Fibroblast of skin of left biceps (primary cell): ENCODE data around the gene ZP1.
A peak's percentile ranks its signal among the peaks of the same experiment; 100 is the strongest.

ENCODE experiments used
- DNase-seq, 2 experiments: peaks; one replicate each; pipeline ENCODE4 v3.0.0-alpha.2; 2013; ENCODE audit warnings: low read depth in 2 of 2

The ZP1 gene

DNA sequence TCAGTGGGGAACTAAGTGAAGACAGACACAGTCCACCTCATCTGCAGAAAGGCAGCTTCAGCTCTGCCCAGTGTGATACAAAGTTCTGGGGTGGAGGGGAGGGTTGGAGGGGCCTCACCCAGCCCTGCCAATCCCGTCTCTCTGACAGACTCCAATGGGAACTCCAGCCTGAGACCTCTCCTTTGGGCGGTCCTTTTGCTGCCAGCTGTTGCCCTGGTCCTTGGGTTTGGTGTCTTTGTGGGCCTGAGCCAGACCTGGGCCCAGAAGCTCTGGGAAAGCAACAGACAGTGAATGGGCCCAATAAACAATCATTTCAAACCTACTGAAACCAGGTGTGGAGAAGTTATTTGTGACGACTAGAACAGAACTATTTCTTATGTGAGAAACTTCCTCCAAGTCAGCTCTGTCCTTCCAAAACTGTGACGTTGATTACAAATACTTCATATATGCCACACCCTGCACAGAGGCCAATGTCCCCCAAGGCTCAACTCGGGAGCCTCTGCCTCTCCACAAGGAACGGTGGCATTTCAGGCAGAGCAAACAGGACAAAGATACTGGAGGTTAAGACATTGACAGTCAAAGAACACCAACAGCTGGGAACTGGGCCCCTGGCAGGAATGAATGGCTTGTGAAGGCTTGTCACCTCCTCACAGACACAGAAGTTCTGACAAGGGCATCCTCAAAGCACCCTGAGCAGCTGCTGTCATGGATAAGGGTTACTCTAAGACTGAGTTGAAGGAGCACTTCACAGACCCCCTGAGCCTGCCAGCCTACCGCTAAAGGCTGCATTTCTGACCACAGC is 8.2 kb downstream of the ZP1 start:
- DNase-seq: no peak

DNA sequence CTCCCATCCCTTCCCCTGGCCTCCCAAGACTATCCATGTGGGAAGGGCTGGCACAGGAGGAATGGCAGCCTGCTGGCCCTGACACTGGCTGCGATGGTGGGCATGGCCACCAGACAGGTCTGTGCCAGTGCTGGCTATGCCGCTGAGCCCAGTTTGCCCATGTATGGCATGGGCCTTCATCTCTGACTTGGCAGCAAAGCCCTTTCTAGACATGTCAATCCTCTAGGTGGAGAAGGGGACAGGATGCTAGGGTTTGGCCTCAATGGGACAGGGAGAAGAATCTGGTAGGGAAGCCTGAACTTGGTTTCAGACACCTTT is 8.8 kb downstream of the ZP1 start:
- no peak for DNase-seq

DNA sequence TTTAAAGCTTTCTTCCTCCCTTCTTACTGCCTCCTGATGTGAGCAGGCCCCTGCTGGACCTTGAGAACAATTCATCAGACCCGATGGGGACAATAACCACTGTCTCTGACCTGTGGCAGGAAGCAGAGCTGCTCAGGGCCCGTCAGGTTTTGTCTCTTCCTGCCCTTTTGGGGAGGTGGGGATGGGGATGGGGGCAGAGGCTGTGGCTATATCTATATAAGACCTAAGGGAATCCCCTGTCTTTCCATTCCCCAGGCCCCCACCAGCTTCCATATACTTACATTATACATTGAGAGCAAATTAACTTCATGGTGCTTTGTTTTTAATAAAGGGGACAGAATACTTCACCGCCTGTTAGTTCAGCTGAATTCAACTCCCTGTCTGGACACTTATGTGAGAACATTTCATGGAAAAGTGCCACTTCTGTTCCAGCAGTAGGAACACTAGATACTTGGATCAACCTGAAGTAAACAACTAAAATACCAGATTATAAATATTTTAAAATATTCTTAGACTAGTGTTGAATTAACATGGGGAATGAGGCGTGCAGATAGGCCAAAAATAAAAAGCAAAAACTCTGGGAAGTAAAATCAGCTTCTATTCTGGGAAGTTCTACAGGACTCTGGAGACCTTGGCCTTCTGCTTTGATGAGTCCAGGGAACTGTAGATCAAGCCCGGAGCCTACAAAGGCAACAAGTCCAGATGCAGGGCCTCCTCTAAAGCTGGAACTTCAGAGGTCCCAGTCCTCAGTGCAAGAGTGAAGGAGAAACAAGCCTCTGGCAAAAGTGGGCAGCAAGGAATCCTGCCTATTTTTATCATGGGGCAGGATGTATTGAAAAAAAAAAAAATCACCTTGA is 11.1 kb downstream of the ZP1 start:
- no peak for DNase-seq

DNA sequence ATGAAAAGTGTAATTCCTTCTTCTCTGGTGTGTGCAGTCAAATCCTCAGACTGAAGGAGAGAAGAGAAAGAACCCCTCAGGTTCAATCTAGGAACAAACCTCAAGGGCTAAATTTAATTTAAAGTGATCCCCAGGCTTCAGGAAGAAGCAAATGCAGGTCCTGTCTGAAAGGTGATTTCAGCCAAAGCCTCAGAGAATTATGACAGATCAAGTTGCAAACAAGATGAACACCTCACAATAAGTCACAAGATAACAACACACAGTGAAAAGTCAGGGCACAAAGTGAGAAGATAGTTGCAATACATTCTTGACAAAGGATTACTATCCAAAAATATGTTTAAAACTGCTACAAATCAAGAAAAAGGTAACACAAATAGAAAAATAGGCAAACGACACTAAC is 11.8 kb downstream of the ZP1 start:
- no peak for DNase-seq

DNA sequence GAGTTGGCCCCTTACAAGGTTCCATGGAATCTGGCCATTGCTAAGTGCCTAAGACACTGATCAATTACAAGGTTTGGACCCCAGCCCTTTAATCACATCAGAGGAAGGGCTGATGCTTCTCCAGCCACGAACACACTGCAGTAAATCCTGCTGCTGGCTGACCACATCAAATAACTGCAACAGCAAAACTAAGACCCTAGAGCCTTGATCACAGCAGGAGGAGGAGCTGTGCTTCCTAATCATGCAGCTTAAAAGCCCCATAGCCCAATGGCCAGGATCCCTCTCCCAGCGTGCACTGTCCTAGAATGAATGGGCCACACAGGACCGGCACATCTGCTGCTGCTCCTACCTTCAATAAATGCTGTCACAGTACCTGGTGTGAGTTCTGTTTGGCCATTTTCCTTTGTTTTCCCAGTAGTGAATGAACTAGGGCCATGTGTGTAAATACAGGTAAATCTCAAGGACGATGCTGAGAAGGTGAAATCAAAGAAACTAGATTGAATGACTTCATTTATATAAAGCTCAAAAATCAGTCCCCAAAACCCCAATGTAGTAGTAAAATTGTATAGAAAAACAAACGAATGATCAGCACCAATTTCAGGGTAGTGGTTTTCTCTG is 12.7 kb downstream of the ZP1 start:
- no peak for DNase-seq

DNA sequence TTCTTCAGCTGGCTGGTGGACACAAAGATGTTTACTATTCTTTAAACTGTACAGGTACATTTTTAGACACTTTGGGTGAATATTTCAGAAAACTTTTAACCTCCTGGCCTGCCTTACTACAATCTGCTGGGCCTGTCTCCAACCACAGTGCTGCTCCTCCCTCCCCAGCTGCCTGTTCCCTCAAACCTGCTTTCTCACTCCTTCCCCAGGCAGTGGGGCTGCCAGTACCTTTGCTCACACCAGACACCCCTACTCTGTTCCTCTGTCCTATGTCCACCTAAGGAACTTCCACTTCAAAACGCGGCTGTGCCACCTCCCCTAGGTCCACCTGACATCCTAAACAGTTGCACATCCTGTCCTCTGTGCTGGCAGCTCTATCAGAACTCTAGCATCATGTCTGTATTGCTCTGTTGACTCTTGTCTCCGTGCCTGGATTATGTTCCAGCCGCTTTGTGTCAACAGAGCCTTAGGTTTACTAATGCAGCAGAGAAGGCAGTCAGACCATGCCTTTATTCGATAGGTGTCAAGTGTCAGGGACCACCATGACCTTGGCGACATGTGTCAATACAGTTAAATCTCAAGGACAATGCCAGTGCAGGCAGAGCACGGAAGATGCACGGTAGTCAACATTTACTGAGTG is 13.4 kb downstream of the ZP1 start:
- no peak for DNase-seq

DNA sequence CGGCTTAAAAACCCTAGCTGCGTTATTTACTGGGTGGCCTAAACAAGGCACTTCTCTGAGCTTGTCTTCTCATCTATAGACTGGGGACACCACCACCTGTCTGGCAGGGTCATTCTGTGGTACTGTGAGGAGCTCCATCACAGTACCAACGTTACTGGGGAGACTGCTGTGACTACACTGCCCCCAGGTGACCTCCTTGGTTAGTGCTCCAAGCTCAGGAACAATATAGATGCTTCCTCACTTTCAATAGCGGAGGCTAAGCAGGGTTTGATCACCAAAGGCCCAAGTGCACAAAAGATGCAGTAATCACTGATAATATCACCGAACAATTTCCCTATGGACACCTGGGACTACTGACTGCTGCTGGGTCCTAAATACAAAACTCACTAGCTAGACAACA is 20.2 kb downstream of the ZP1 start:
- no peak for DNase-seq

DNA sequence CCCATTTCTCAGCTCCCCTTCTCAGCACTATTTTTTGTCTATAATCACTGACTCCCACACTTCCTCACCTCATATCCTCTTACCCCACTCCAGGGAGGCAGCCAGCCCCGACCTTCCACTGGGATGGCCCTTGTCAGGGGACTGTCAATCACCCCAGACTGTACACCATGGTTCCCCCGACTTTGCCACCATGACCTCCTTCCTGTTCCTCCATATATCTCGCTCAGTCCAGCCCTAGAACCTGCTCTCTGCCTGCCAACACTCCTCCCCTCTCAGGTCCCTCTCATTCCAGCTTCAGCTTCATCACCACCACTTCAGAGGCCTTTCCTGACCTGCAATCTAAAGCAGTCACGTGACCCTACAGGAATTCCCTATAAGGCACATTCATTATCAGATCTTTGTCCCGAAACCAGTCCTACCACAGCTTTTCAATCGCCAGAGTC is 22.5 kb downstream of the ZP1 start:
- no peak for DNase-seq

DNA sequence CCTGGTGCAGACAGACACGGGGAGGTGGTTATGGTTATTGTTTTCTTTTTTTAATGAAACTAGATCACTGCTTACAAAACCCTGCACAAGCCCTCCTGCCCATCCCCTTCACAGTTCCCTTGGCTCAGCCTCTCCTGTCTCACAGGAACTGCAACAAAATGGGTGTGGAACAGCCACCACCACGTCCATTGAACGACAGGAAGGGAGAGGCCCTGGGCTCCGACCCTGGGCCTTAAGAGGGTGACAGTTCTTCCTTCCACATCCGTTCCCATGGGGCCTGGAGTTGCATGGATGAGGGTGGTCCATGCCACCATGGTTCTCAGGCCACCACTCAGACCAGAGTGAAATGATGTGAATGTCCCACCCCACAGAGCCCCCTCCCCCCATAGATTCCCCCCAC is 23.4 kb downstream of the ZP1 start:
- no peak for DNase-seq

DNA sequence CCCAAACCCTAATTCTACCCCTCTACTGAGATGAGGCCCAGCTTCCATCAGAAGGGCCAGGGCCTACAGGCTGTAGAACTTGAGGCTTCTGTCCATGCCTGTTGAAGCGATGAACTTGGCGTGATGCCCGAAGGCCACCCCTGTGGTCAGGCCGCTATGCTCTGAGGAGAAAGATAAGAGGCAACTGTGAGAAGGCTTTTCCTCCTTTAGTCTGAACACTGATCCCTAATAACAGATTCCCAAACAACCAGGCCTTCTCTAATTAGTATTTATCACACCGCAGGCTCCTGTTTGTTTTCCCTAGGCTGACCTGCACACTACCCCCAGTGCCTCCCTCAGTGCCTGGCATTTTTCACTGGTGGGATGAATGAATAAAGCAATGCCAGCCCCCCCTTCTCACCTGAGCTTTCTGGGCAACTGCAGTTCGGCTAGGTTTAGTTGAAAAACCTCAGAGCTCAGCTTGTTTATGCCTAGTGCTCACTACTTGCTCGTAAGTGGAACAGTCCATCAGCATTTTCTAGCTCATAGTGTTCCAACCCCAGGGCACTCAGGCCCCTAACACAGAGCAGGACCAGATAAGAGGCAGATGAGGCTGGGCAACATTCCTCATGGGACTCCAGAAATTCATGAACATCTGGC is 23.9 kb downstream of the ZP1 start:
- no peak for DNase-seq

DNA sequence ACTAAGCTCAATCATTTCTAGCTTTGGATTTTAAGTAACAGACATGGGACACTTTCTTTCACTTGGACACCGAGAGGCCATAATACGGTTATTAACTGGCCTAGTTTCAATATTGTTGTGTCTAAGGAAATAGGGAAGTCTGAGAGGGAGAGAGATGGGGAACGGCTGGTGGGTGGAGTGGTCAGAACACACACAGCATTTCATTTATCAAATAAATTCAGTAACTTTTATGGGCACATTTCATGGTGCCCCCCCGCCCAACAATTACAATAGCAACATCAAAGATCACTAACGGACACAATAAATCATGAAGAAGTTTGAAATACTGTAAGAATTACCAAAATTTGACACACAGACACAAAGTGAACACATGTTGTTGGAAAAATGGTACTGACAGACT is 28.3 kb downstream of the ZP1 start:
- DNase-seq: no peak

DNA sequence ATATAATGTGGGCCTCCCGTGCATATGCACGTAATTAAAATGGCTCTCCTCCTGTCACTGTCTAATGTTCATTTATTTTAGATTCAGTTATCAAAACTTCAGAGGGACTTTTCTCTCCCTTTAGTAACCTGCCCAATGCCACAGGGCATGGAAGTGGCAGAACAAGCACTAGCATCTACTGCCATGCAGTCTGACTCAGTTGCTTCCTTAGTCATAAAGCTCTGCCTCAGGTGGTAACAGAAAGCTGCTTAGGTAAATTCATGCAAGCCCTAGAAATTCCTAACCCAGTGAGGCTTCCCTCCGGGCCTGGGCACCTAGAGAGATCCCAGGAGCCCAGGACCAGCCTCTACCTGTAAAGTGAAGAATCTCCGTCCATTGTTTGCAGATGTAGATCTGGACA is 30.2 kb downstream of the ZP1 start:
- DNase-seq: no peak

DNA sequence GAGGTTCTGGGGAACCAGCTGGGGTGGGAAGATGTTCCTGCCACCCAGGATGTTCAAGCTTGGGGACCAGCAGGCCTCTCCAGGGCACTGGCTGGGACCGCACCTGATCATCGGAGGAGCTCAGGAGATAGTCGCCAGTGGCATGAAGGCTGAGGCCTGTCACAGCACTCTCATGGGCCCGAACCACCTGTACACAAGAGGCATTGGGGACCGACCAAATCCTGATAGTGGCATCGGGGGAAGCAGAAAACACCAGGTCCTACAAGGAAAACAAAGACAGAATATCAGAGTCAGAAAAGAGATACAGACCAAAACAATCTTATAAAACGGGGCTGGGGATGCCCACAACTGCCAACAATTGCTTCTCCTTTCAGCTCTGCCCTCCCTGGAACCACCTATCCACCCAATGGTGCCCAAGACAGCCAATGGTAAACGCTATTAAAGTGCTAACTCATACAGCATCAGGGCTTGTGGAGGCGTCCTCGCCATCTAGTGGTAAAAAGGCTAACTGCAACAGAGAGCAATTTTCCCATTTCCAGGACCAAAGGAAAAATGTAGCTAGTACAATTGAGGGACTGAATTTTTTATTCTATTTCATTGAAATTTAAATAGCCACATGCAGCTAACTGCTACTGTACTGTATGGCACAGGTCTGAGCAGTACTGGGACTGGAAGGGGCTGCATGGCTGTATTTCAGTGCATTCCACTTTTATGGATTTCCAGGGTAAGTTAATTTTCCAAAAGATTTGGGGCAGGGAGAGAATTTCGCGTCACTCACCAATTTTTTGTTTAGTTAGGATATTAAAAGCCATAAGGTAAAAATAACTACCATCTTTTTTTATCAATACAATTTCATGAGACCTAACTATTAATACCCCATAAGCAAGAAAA is 31.9 kb downstream of the ZP1 start:
- no peak for DNase-seq

DNA sequence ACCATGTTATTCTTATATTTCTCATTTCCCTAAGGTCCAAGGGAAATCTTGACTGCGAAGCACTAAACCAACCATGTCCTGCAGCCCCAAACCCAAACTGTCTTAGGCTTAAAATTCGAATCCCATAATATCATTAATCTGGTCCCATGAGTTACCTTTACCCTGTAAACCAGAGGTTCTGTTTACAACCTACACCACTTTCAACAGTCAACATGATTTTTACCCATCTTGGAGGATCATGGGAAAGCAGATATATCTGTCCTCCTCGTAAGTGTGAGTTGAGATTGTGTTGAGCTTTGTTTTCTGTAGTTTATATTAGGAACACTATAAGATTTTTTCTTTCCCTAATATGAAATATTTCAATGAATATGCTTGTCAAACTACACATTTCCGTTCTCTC is 32.6 kb downstream of the ZP1 start:
- DNase-seq: no peak

DNA sequence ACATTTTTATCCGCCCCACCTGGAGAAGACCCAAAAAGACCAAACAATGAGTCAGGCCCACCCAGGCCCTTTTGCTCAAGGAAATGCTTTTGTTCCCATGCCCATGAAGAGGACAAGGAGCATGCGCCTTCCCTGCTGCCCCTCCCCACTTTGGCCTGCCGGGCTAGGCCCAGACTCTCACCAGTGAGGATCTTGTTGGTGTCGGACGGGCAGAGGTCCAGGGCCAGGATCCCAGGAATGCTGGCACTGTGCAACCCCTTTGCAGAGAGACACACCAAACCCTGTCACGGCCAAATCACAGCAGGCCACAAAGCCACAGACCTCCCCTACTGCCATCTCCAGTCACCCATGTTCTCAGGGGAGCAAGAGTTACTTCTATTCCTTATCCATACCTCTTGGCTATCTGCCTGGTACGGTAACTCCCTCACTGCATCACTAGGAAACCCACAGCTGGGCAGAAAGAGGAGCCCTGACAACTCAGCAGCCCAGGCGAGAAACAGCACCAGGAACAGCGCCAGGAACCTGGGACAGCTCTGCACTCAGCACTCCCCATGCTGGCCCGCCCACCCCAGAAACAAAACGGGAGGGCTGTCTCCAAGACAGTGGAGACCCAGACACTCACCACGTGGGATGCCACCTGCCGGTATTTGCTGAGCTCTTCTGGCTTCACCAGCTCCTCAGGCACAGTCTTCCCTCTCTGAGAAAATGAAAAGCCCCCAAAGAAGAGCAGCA is 33.5 kb downstream of the ZP1 start:
- DNase-seq: no peak

DNA sequence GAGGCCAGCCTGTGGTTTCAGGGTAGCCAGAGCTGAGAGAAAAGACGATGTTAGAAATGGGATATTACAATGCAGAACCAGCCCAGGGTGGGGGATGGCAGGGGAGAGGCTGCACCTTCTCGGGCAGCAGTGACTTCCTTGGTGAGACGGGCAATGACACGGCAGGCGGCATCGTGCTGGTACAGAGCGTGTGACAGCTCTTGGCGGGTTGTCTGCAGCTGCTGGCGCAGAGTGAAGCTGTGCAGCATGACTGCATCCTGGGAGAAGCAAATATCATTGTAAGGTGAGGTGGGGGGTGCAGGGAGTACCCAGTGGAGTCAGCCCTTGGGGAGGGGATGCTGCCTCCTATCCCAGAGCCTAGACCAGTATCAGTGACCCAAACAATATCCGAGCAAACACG is 35.3 kb downstream of the ZP1 start:
- no peak for DNase-seq

DNA sequence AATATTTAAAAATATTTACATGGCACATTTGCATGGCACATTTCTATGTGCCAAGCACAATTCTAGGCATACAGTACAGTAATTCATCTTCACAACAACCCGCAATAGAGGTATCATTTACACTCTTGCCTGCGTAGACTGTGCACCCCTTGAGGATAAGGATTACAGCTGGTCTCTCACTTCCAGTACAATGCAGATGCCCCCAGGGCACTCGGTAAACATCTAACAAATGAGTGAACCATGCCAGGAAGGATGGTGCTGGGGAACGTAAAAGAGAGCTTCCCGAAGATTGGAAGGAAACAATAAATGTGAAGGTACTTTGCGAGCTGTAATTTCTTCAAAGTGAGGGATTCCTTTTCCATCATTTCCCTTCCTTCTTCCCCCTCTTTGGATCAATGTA is 37.7 kb downstream of the ZP1 start:
- no peak for DNase-seq

DNA sequence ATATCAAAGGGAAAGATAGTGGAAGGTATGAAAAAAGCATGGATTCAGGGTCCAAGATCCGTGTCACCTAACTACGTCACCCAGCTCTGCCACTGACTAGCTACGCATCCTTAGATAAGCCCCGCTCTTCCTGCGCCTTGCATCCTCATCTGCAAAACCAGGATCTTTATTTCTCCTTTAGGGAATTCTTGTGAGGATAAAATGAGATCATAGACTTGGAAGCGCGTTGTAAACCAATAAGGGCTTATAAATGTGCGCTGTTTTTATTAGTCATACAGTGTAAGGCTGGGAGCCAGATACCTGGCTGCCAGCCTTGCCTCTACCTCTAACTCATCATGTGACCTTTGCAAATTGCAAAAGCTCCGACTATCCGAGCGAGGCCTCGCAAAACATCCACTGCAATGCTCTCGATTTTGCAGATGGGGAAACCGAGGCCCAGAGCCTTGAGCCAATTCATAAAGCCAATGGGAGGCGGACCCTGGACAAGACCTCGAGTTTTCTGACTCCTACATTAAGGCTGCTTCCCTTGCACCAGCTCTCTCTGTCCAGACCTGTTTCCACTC is 38.3 kb downstream of the ZP1 start:
- DNase-seq: no peak

DNA sequence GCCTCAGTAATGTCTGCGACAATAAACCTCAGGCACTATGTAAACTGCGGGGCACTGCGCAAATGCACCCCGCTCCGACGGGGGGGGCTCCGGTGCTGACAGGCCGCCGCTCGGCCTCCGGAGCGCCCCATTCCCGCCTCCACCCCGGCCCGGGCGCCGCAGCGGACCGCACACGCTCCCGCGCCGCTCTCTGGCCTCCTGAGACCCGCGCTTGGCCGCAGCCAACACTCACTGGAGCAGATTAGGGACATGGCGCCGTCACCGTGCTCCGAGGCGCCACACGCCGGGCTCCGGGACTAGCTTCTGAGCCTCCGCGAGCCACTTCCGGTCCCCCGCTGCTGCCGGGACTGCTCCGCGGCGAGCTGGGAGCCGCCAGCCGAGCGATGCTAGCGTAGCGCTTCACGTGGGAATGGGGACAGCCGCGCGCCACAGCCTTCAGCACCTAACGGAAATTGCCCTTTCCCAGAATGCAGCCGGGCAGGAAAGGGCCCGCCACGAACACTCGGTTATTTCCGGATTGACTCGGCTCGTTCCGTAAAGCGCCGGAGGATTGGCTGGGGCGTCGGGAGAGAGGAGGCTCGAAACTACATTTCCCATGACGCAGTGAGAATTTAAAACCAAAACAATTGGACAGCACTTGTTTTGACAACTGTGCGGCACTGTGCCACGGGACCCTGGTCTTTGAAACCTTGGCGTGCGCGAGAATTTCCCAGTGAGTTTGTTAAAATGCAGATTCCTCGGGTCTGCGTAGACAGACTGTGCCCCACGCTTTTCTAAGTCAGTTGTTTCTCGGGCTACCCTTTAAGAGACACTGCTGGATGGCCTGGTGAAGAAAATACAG is 39.0 kb downstream of the ZP1 start, which contains the start of gene PRPF19:
Gene PRPF19, minus strand, starts transcription at position 454 of the 841 bp plus-strand sequence. Its CDS starts 203 bp downstream, at position 251.
- peak; percentile 83 for DNase-seq
